ENCODE measurements around the gene ZNF202.

The ZNF202 gene

GRCh38 chr11:123773026-123773425 is 31.6 kb upstream of the ZNF202 start:
- no peak for TF ChIP-seq CTCF (conservative IDR thresholded peaks at IDR 0.05; ENCODE audit: low read length)
- H3K4me3 ChIP-seq (ENCODE audit: low read length): no peak overlapping the region
- no peak for DNase-seq (ENCODE audit: low read depth)

GRCh38 chr11:123771664-123772063 is 30.2 kb upstream of the ZNF202 start:
- no peak for DNase-seq (ENCODE audit: low read depth)
- no peak for TF ChIP-seq CTCF (conservative IDR thresholded peaks at IDR 0.05; ENCODE audit: low read length)
- no peak overlapping the region for H3K4me3 ChIP-seq (ENCODE audit: low read length)

GRCh38 chr11:123770712-123771111 is 29.3 kb upstream of the ZNF202 start:
- TF ChIP-seq CTCF (conservative IDR thresholded peaks at IDR 0.05; ENCODE audit: low read length): no peak
- no peak for DNase-seq (ENCODE audit: low read depth)
- no peak overlapping the region for H3K4me3 ChIP-seq (ENCODE audit: low read length)

- H3K4me3 ChIP-seq (ENCODE audit: low read length): no peak overlapping the region
Measured at GRCh38 chr11:123765601-123766000, 24.1 kb upstream of the ZNF202 start.

GRCh38 chr11:123762422-123762821 is 21.0 kb upstream of the ZNF202 start:
- no peak for DNase-seq (ENCODE audit: low read depth)
- H3K4me3 ChIP-seq (ENCODE audit: low read length): no peak overlapping the region
- TF ChIP-seq CTCF (conservative IDR thresholded peaks at IDR 0.05; ENCODE audit: low read length): no peak

More at GRCh38 chr11:123765601-123766000, 24.1 kb upstream of the ZNF202 start:
- no peak for DNase-seq (ENCODE audit: low read depth)
- no peak for TF ChIP-seq CTCF (conservative IDR thresholded peaks at IDR 0.05; ENCODE audit: low read length)

- TF ChIP-seq CTCF (conservative IDR thresholded peaks at IDR 0.05; ENCODE audit: low read length): no peak
- no peak for DNase-seq (ENCODE audit: low read depth)
- no peak overlapping the region for H3K4me3 ChIP-seq (ENCODE audit: low read length)
Measured at GRCh38 chr11:123760894-123761293, 19.4 kb upstream of the ZNF202 start.

GRCh38 chr11:123757976-123758375 is 16.5 kb upstream of the ZNF202 start:
- no peak for TF ChIP-seq CTCF (conservative IDR thresholded peaks at IDR 0.05; ENCODE audit: low read length)
- no peak for DNase-seq (ENCODE audit: low read depth)
- no peak overlapping the region for H3K4me3 ChIP-seq (ENCODE audit: low read length)

Data from AG10803 (cell line).